HL-60 (cell line): ENCODE results near the gene CARD9.
A peak's percentile ranks its signal among the peaks of the same experiment; 100 is the strongest.

Experiments
- DNase-seq, 2 experiments: peaks; one replicate each; pipeline ENCODE4 v3.0.0-alpha.2; 2010 to 2020; ENCODE audit warnings: low read depth in 1 of 2, low spot score in 1 of 2
- H3K27ac ChIP-seq: fragments of 250-450 bp; sonication (Bioruptor Pico); replicated peaks from 2 replicates; pipeline ENCODE4 v1.5.1; 2020; ENCODE audit warnings: mild to moderate bottlenecking, moderate library complexity
- H3K27me3 ChIP-seq: fragments of 250-450 bp; sonication (Bioruptor Pico); 2 replicates; pipeline ENCODE4 v1.5.1; 2021; ENCODE audit warnings: mild to moderate bottlenecking, moderate library complexity; ENCODE audit not compliant: insufficient read depth, poor library complexity, severe bottlenecking
- H3K4me3 ChIP-seq: replicated peaks from 2 replicates; pipeline ENCODE4 v1.5.1; 2011; ENCODE audit warnings: mild to moderate bottlenecking, control low read depth, low read length; ENCODE audit not compliant: insufficient read depth
- GABPA ChIP-seq: IDR thresholded peaks from 2 replicates; pipeline ENCODE4 v1.6.1; 2012; ENCODE audit warnings: low read depth
- POLR2AphosphoS5 ChIP-seq: IDR thresholded peaks from 2 replicates; pipeline ENCODE4 v1.6.1; 2012; ENCODE audit warnings: low read depth
- SPI1 ChIP-seq: IDR thresholded peaks from 2 replicates; pipeline ENCODE4 v1.6.1; 2012; ENCODE audit warnings: low read depth, mild to moderate bottlenecking, borderline replicate concordance
- TF ChIP-seq, protein P1 (sequence below): IDR thresholded peaks from 2 replicates; pipeline ENCODE4 v1.6.1; 2012; ENCODE audit warnings: low read depth; ENCODE audit not compliant: insufficient replicate concordance
- TF ChIP-seq, protein P2 (sequence below): IDR thresholded peaks from one replicate; pipeline ENCODE4 v1.5.1; 2011; ENCODE audit warnings: low read length, control low read depth, inconsistent platforms; ENCODE audit not compliant: insufficient read depth

The CARD9 gene

DNA sequence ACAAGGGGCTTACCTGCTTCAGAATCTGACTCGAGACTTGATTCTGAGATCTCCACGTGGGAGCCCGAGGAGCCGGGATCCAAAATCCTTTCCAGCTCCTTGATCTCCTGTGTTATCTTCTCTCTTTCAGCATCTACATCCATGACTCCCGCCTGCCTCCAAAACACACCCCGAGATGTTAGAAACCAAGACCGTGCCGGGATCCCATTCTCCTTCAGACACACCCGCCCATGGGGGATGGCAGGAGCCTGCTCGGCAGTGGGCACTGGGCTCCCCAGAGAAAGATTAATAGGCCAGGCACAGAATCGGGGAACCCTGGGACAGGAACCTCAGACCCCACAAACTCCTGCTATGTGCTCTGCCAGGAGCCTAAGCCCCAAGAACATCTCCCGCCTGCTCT lies 24.8 kb upstream of the CARD9 start:
- TF ChIP-seq POLR2AphosphoS5 (no peak), SPI1 (no peak), GABPA (no peak)
- TF ChIP-seq, protein P1, sequence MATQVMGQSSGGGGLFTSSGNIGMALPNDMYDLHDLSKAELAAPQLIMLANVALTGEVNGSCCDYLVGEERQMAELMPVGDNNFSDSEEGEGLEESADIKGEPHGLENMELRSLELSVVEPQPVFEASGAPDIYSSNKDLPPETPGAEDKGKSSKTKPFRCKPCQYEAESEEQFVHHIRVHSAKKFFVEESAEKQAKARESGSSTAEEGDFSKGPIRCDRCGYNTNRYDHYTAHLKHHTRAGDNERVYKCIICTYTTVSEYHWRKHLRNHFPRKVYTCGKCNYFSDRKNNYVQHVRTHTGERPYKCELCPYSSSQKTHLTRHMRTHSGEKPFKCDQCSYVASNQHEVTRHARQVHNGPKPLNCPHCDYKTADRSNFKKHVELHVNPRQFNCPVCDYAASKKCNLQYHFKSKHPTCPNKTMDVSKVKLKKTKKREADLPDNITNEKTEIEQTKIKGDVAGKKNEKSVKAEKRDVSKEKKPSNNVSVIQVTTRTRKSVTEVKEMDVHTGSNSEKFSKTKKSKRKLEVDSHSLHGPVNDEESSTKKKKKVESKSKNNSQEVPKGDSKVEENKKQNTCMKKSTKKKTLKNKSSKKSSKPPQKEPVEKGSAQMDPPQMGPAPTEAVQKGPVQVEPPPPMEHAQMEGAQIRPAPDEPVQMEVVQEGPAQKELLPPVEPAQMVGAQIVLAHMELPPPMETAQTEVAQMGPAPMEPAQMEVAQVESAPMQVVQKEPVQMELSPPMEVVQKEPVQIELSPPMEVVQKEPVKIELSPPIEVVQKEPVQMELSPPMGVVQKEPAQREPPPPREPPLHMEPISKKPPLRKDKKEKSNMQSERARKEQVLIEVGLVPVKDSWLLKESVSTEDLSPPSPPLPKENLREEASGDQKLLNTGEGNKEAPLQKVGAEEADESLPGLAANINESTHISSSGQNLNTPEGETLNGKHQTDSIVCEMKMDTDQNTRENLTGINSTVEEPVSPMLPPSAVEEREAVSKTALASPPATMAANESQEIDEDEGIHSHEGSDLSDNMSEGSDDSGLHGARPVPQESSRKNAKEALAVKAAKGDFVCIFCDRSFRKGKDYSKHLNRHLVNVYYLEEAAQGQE = no peak
- TF ChIP-seq, protein P2, sequence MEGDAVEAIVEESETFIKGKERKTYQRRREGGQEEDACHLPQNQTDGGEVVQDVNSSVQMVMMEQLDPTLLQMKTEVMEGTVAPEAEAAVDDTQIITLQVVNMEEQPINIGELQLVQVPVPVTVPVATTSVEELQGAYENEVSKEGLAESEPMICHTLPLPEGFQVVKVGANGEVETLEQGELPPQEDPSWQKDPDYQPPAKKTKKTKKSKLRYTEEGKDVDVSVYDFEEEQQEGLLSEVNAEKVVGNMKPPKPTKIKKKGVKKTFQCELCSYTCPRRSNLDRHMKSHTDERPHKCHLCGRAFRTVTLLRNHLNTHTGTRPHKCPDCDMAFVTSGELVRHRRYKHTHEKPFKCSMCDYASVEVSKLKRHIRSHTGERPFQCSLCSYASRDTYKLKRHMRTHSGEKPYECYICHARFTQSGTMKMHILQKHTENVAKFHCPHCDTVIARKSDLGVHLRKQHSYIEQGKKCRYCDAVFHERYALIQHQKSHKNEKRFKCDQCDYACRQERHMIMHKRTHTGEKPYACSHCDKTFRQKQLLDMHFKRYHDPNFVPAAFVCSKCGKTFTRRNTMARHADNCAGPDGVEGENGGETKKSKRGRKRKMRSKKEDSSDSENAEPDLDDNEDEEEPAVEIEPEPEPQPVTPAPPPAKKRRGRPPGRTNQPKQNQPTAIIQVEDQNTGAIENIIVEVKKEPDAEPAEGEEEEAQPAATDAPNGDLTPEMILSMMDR = no peak
- H3K27me3 ChIP-seq = no peaks in the 10 kb centered on the region
- H3K4me3 ChIP-seq = peak overlapping the region; percentile 82
- no peak for DNase-seq
- no peak overlapping the region; the same call in 1 of the 2 replicates for H3K27ac ChIP-seq

DNA sequence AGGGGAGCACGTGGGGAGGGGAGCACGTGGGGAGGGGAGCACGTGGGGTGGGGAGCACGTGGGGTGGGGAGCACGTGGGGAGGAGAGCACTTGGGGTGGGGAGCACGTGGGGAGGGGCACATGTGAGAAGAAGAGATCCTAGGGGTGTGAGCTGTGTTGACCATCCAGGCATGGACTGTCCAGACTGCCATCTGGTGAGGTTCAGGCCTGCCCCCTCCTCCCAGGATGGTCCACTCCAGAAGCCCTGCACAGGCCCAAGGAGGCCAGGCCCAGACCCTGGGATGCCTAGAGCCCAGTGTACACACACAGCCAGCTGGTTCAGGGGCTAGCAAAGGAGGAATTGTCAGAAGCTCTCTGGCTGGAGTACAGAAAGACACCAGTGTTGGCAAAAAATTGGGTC lies 24.2 kb upstream of the CARD9 start:
- H3K4me3 ChIP-seq = no peak overlapping the region
- TF ChIP-seq SPI1 (no peak), GABPA (no peak), POLR2AphosphoS5 (no peak)
- TF ChIP-seq, protein P1 = no peak
- TF ChIP-seq, protein P2 = no peak
- no peaks in the 10 kb centered on the region for H3K27me3 ChIP-seq
- no peak for DNase-seq
- H3K27ac ChIP-seq = no peak overlapping the region

DNA sequence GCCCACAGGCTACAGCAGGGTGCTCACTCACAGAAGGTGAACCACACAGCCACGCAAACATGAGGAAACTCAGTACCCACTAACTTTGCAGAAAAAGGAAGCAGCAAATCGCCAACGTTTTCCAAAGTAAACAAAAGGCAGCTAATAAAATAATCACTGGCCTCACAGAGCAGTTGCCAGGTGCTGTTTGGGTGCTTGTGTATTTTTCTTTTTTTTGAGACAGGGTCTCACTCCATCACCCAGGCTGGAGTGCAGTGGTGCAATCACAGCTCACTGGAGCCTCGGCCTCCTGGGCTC lies 22.7 kb upstream of the CARD9 start:
- Histone ChIP-seq H3K27ac (no peak overlapping the region), H3K27me3 (no peaks in the 10 kb centered on the region), H3K4me3 (no peak overlapping the region)
- no peak for DNase-seq
- TF ChIP-seq SPI1 = no peak
- TF ChIP-seq, protein P1 = no peak
- TF ChIP-seq POLR2AphosphoS5 = no peak
- TF ChIP-seq GABPA = no peak
- TF ChIP-seq, protein P2 = no peak
